HepG2 (cell line): ENCODE results near the gene GPR61. TPM values are rescaled to one million over a fixed set of nuclear protein-coding genes. Genes with fewer than 3 reads are reported as not detected.

Experiments
- ATAC-seq: fragments of 200-7000 bp; cut with Tn5 transposase; 3 replicates; pipeline ENCODE4 v1.9.1; 2020; ENCODE audit warnings: mild to moderate bottlenecking, moderate library complexity
- BruUV-seq: library from RNA; stranded (reverse); fragments of 400-500 nt; replicated peaks from 2 replicates; lab custom pipeline; 2021; lab: Mats Ljungman, UMichigan
- CTCF ChIA-PET: fragments of 300-600 bp; formaldehyde crosslinking; extraction: SDS; loops from one replicate; lab custom pipeline; 2021; ENCODE audit warnings: low total read pairs, inconsistent platforms, low intra/inter-chr PET ratio; lab: Yijun Ruan, JAX
- POLR2A ChIA-PET: fragments of 350-600 bp; sonication (Branson Sonifier 250); formaldehyde crosslinking; loops from one replicate; lab custom pipeline; 2020; ENCODE audit warnings: antibody characterized with exemption, inconsistent platforms; lab: Yijun Ruan, JAX
- DNase-seq: peaks from one replicate; pipeline ENCODE4 v3.0.0-alpha.2; 2015; ENCODE audit warnings: low spot score
- FAIRE-seq: peaks from 3 replicates; lab custom pipeline; 2011; peaks lifted over from hg19 to GRCh38; lab: Jason Lieb, UNC
- H2AFZ ChIP-seq: one replicate; pipeline ENCODE4 v1.6.1; 2011; ENCODE audit warnings: low read length, inconsistent platforms
- H3K27ac ChIP-seq: fragments of 300-600 bp; 3 replicates; pipeline ENCODE4 v1.8.0; 2011; ENCODE audit warnings: mixed run types, mild to moderate bottlenecking, mixed read lengths, low read length, inconsistent platforms; ENCODE audit not compliant: insufficient read depth; ENCODE audit errors: extremely low read length
- H3K27me3 ChIP-seq, 2 experiments: fragments of 200-600 bp in 1 of 2; 2 replicates in 1 of 2; 3 replicates in 1 of 2; pipeline versions ENCODE4 v1.6.0 to v1.8.0; 2011; ENCODE audit warnings: low read length in 2 of 2, mild to moderate bottlenecking in 2 of 2, moderate library complexity in 2 of 2, inconsistent platforms in 1 of 2; ENCODE audit not compliant: insufficient read depth in 2 of 2, control insufficient read depth in 1 of 2
- H3K36me3 ChIP-seq, 2 experiments: fragments of 200-600 bp in 1 of 2; replicated peaks in 1 of 2; 2 replicates in 1 of 2; 3 replicates in 1 of 2; pipeline versions ENCODE4 v1.5.1 to v1.8.0; 2011; ENCODE audit warnings: low read length in 2 of 2, inconsistent platforms in 1 of 2; ENCODE audit not compliant: insufficient read depth in 2 of 2, control insufficient read depth in 1 of 2
- H3K4me1 ChIP-seq: 2 replicates; pipeline ENCODE4 v1.5.1; 2012; ENCODE audit warnings: low read length, inconsistent platforms; ENCODE audit not compliant: insufficient read depth
- H3K4me2 ChIP-seq: 2 replicates; pipeline ENCODE4 v1.6.0; 2011; ENCODE audit warnings: low read depth, low read length, inconsistent platforms
- H3K4me3 ChIP-seq, 3 experiments: fragments of 200-600 bp in 1 of 3; sonication (generic), shearing (Covaris generic) in 1 of 3; replicated peaks in 1 of 3; 2 replicates each; pipeline ENCODE4 v1.5.1; 2011 to 2016; ENCODE audit warnings: low read length in 3 of 3, inconsistent platforms in 2 of 3, low read depth in 2 of 3, mild to moderate bottlenecking in 2 of 3, control low read depth in 1 of 3, mixed read lengths in 1 of 3; ENCODE audit not compliant: insufficient read depth in 1 of 3
- H3K79me2 ChIP-seq: one replicate; pipeline ENCODE4 v1.6.1; 2011; ENCODE audit warnings: low read length, inconsistent platforms; ENCODE audit not compliant: insufficient read depth
- H3K9ac ChIP-seq: 2 replicates; pipeline ENCODE4 v1.6.0; 2011; ENCODE audit warnings: mild to moderate bottlenecking, low read depth, low read length, inconsistent platforms; ENCODE audit not compliant: insufficient read depth
- H3K9me3 ChIP-seq: 2 replicates; pipeline ENCODE4 v1.5.1; 2012; ENCODE audit warnings: mild to moderate bottlenecking, low read length
- H4K20me1 ChIP-seq: 2 replicates; pipeline ENCODE4 v1.6.0; 2011; ENCODE audit warnings: inconsistent platforms, mild to moderate bottlenecking, low read length, moderate library complexity; ENCODE audit not compliant: insufficient read depth
- ARID2 ChIP-seq: sonication (generic); formaldehyde crosslinking; IDR thresholded peaks from 2 replicates; pipeline ENCODE4 v1.8.1; 2022; ENCODE audit warnings: mild to moderate bottlenecking, missing genetic modification reagents, borderline replicate concordance
- BORCS8-MEF2B ChIP-seq: sonication (generic); formaldehyde crosslinking; IDR thresholded peaks from 2 replicates; pipeline ENCODE4 v1.8.0; 2022; ENCODE audit warnings: mild to moderate bottlenecking, missing genetic modification reagents
- CTCF ChIP-seq: sonication (generic); formaldehyde crosslinking; IDR thresholded peaks from 2 replicates; pipeline ENCODE4 v1.5.0; 2020; ENCODE audit warnings: mild to moderate bottlenecking, missing genetic modification reagents, moderate library complexity
- FUBP1 ChIP-seq: sonication (generic); formaldehyde crosslinking; IDR thresholded peaks from 2 replicates; pipeline ENCODE4 v1.5.1; 2020; ENCODE audit warnings: missing genetic modification reagents, mild to moderate bottlenecking, borderline replicate concordance
- MXD3 ChIP-seq: IDR thresholded peaks from 2 replicates; pipeline ENCODE4 v1.6.1; 2016; ENCODE audit warnings: mild to moderate bottlenecking, missing biosample characterization, missing genetic modification reagents
- NR2C2 ChIP-seq: sonication (generic); formaldehyde crosslinking; IDR thresholded peaks from 2 replicates; pipeline ENCODE4 v1.4.0; 2020; ENCODE audit warnings: missing genetic modification reagents, mild to moderate bottlenecking, moderate library complexity, borderline replicate concordance
- NR3C1 ChIP-seq: sonication (generic); formaldehyde crosslinking; IDR thresholded peaks from 2 replicates; pipeline ENCODE4 v1.4.0; 2020; ENCODE audit warnings: missing genetic modification reagents
- RBFOX2 ChIP-seq: fragments of 200-400 bp; formaldehyde crosslinking; IDR thresholded peaks from 2 replicates; pipeline ENCODE4 v1.6.1; 2017; ENCODE audit warnings: low read depth, mild to moderate bottlenecking, low read length
- REL ChIP-seq: sonication (generic); formaldehyde crosslinking; conservative IDR thresholded peaks from 2 replicates; pipeline ENCODE4 v1.8.0; 2022; ENCODE audit warnings: mild to moderate bottlenecking, missing genetic modification reagents, moderate library complexity
- SMC3 ChIP-seq: IDR thresholded peaks from 2 replicates; pipeline ENCODE4 v1.6.1; 2011; ENCODE audit warnings: low read length, improper control_type of control experiment
- SRSF1 ChIP-seq: fragments of 200-400 bp; formaldehyde crosslinking; optimal IDR thresholded peaks from 2 replicates; pipeline ENCODE3; 2017; ENCODE audit warnings: mild to moderate bottlenecking, low read depth, low read length, moderate library complexity
- TBX3 ChIP-seq: fragments of 450-650 bp; IDR thresholded peaks from 2 replicates; pipeline ENCODE4 v1.6.1; 2017; ENCODE audit warnings: antibody characterized with exemption, mild to moderate bottlenecking, inconsistent platforms, borderline replicate concordance
- TEAD2 ChIP-seq: sonication (generic); formaldehyde crosslinking; IDR thresholded peaks from 2 replicates; pipeline ENCODE4 v1.9.0; 2021; ENCODE audit warnings: missing genetic modification reagents
- TGIF2 ChIP-seq: IDR thresholded peaks from 2 replicates; pipeline ENCODE4 v1.6.1; 2016; ENCODE audit warnings: control low read depth, missing compliant biosample characterization
- WIZ ChIP-seq: sonication (generic); formaldehyde crosslinking; IDR thresholded peaks from 2 replicates; pipeline ENCODE4 v1.5.1; 2020; ENCODE audit warnings: mild to moderate bottlenecking, missing genetic modification reagents
- ZNF354B ChIP-seq: sonication (generic); formaldehyde crosslinking; IDR thresholded peaks from 2 replicates; pipeline ENCODE4 v1.8.0; 2022; ENCODE audit warnings: mild to moderate bottlenecking, missing genetic modification reagents
- ZNF496 ChIP-seq: sonication (generic); formaldehyde crosslinking; IDR thresholded peaks from 2 replicates; pipeline ENCODE4 v1.8.1; 2023; ENCODE audit warnings: mild to moderate bottlenecking, moderate library complexity, missing genetic modification reagents; ENCODE audit not compliant: insufficient replicate concordance
- ZNF615 ChIP-seq: sonication (generic); formaldehyde crosslinking; IDR thresholded peaks from 2 replicates; pipeline ENCODE4 v1.5.0; 2020; ENCODE audit warnings: mild to moderate bottlenecking, missing genetic modification reagents, borderline replicate concordance
- ZNF879 ChIP-seq: sonication (generic); formaldehyde crosslinking; IDR thresholded peaks from 2 replicates; pipeline ENCODE4 v1.8.1; 2023; ENCODE audit warnings: missing genetic modification reagents
- WGBS: methylation state at CpG from one replicate; pipeline ENCODE4 v1.1.6; 2017; ENCODE audit warnings: low lambda C conversion rate; 5-methylcytosine and 5-hydroxymethylcytosine counted together
- in situ Hi-C: cut with HindIII; loops from 2 replicates; pipeline ENCODE4 v1.10.0; 2017; ENCODE audit warnings: low pct_unique_long_range_greater_than_20kb; ENCODE audit not compliant: extremely low pct_ligation_motif_present
- intact Hi-C: fragments of 100-400 bp; cut with micrococcal nuclease; formaldehyde crosslinking; loops from one replicate; pipeline ENCODE4 v1.10.0; 2022; ENCODE audit not compliant: unreplicated experiment
- polyA plus RNA-seq, 8 experiments: library from polyadenylated mRNA; depleted of rRNA in 3 of 8; stranded (reverse) in 7 of 8; unstranded in 1 of 8; fragments of >200 nt; fragmentation: Illumina TruSeq in 4 of 8; extraction: Trizol in 4 of 8; gene quantifications; 2 replicates each; pipeline versions ENCODE4 v1.2.1 to v1.2.3, GENCODE V29; 2011 to 2016; ENCODE audit warnings: low read depth in 4 of 8, missing spikeins in 1 of 8, mixed read lengths in 1 of 8; ENCODE audit not compliant: insufficient read depth in 1 of 8
- total RNA-seq, 5 experiments: library from RNA; depleted of rRNA; stranded (reverse); fragments of >200 nt; fragmentation: Illumina TruSeq; extraction: Trizol; gene quantifications; 2 replicates each; pipeline ENCODE4 v1.2.3, GENCODE V29; 2016; ENCODE audit warnings: low read depth in 1 of 5

Gene GPR61
- total and polyA plus RNA-seq, 2 of the 13 experiments (the other 11 are each of a cell fraction or from before 2014, with no cell fraction given) = not detected

- intact Hi-C loops = loop anchor here (5.0 kb wide), 1 partner anchor 63 kb away; the partner anchor contains the start of gene PSMA5
- Histone ChIP-seq H3K4me3 (no peak overlapping the region), H3K4me1 (peaks cover 19% of the 10 kb centered on the region), H3K79me2 (no peaks in the 10 kb centered on the region), H2AFZ (no peak overlapping the region), H3K27ac (no peak overlapping the region), H3K9me3 (no peaks in the 10 kb centered on the region), H4K20me1 (no peaks in the 10 kb centered on the region), H3K9ac (no peak overlapping the region), H3K36me3 (no peaks in the 10 kb centered on the region; a peak in 2 of 5 replicates), H3K27me3 (no peaks in the 10 kb centered on the region), H3K4me2 (no peak overlapping the region)
- WGBS = 90% methylated on average over 5 of the region's 11 CpGs
- ATAC-seq (peak; percentile 44), DNase-seq (peak; percentile 45), FAIRE-seq (peak; percentile 89)
- in situ Hi-C loops = loop anchor here (5.0 kb wide), 1 partner anchor 42 kb away; no protein-coding TSS in a partner anchor
- ChIA-PET POLR2A (interaction anchor here (0.6 to 1.4 kb wide), 2 partner anchors 41 to 71 kb away, joined by 4 to 18 read pairs; no protein-coding TSS in a partner anchor), CTCF (interaction anchor here (0.6 to 1.8 kb wide), 2 partner anchors 41 to 106 kb away, joined by 3 to 45 read pairs; no protein-coding TSS in a partner anchor)
- BruUV-seq = no TSS peak
- TF ChIP-seq ARID2 (no peak), WIZ (no peak), TBX3 (no peak), ZNF615 (no peak), REL (CRISPR knock-in tag) (no peak), NR2C2 (CRISPR knock-in tag) (no peak), RBFOX2 (no peak), CTCF (CRISPR knock-in tag) (peak; percentile 76), ZNF879 (no peak), SRSF1 (no peak), TEAD2 (CRISPR knock-in tag) (no peak), BORCS8-MEF2B (CRISPR knock-in tag) (no peak), SMC3 (peak; percentile 73), TGIF2 (CRISPR knock-in tag) (no peak), FUBP1 (no peak), MXD3 (CRISPR knock-in tag) (no peak), NR3C1 (no peak), ZNF496 (CRISPR knock-in tag) (no peak), ZNF354B (no peak)
Measured at GRCh38 chr1:109490029-109490933, 49.4 kb upstream of the GPR61 start.
